GM12878 (cell line): ENCODE data around the gene TPM4. TPM values are rescaled to one million over a fixed set of nuclear protein-coding genes. Genes with fewer than 3 reads are reported as not detected.

Experiments
- ATAC-seq: fragments of 200-7000 bp; cut with Tn5 transposase; 3 replicates; pipeline ENCODE4 v1.9.1; 2020; ENCODE audit warnings: mild to moderate bottlenecking, moderate library complexity
- BruUV-seq: library from RNA; stranded (reverse); fragments of 400-500 nt; replicated peaks from 2 replicates; lab custom pipeline; 2021; lab: Mats Ljungman, UMichigan
- CTCF ChIA-PET: fragments of 300-600 bp; sonication (Branson Sonifier 250); formaldehyde crosslinking; extraction: SDS; loops from one replicate; lab custom pipeline; 2021; ENCODE audit warnings: inconsistent platforms; lab: Yijun Ruan, JAX
- POLR2A ChIA-PET: fragments of 350-600 bp; formaldehyde crosslinking; extraction: SDS; loops from one replicate; lab custom pipeline; 2021; ENCODE audit warnings: inconsistent platforms; lab: Charles Lee
- RAD21 ChIA-PET: fragments of 300-600 bp; sonication (Branson Sonifier 250); formaldehyde crosslinking; loops from one replicate; lab custom pipeline; 2023; ENCODE audit warnings: antibody characterized with exemption; ENCODE audit not compliant: unreplicated experiment; lab: Charles Lee
- SMC1A ChIA-PET: fragments of 300-600 bp; sonication (Branson Sonifier 250); formaldehyde crosslinking; loops from one replicate; lab custom pipeline; 2023; ENCODE audit not compliant: unreplicated experiment, uncharacterized antibody; lab: Charles Lee
- DNase-seq: peaks from one replicate; pipeline ENCODE4 v3.0.0-alpha.2; 2011; ENCODE audit warnings: low read depth, low spot score
- FAIRE-seq: peaks from 3 replicates; lab custom pipeline; 2011; peaks lifted over from hg19 to GRCh38; lab: Jason Lieb, UNC
- H2AFZ ChIP-seq: 2 replicates; pipeline ENCODE4 v1.6.0; 2011; ENCODE audit warnings: low read depth, low read length, control low read depth; ENCODE audit not compliant: control insufficient read depth
- H3K27ac ChIP-seq: 2 replicates; pipeline ENCODE4 v1.5.1; 2011; ENCODE audit warnings: control low read depth; ENCODE audit not compliant: control insufficient read depth, insufficient read depth
- H3K27me3 ChIP-seq, 2 experiments: replicated peaks in 1 of 2; 2 replicates each; pipeline versions ENCODE4 v1.6.0 to v1.6.1; 2011; ENCODE audit warnings: low read length in 1 of 2; ENCODE audit not compliant: control insufficient read depth in 2 of 2, insufficient read depth in 2 of 2
- H3K36me3 ChIP-seq, 2 experiments: 2 replicates each; pipeline ENCODE4 v1.5.1; 2011; ENCODE audit warnings: low read length in 1 of 2; ENCODE audit not compliant: control insufficient read depth in 2 of 2, insufficient read depth in 2 of 2
- H3K4me1 ChIP-seq: 2 replicates; pipeline ENCODE4 v1.6.1; 2011; ENCODE audit warnings: mild to moderate bottlenecking, low read length, moderate library complexity, mixed read lengths; ENCODE audit not compliant: control insufficient read depth, insufficient read depth
- H3K4me2 ChIP-seq: 2 replicates; pipeline ENCODE4 v1.6.0; 2011; ENCODE audit warnings: control low read depth; ENCODE audit not compliant: control insufficient read depth, insufficient read depth
- H3K4me3 ChIP-seq: fragments of 200-600 bp; sonication (generic); 2 replicates; pipeline ENCODE4 v1.5.1; 2016
- H3K79me2 ChIP-seq: 2 replicates; pipeline ENCODE4 v1.6.0; 2011; ENCODE audit warnings: low read length; ENCODE audit not compliant: control insufficient read depth, insufficient read depth
- H3K9ac ChIP-seq: 2 replicates; pipeline ENCODE4 v1.8.0; 2011; ENCODE audit warnings: low read length, control low read depth, mixed read lengths; ENCODE audit not compliant: control insufficient read depth, insufficient read depth
- H3K9me3 ChIP-seq: replicated peaks from 3 replicates; pipeline ENCODE4 v1.5.1; 2011; ENCODE audit warnings: mild to moderate bottlenecking, low read length; ENCODE audit not compliant: control insufficient read depth, insufficient read depth
- H4K20me1 ChIP-seq: 2 replicates; pipeline ENCODE4 v1.6.0; 2011; ENCODE audit not compliant: control insufficient read depth, insufficient read depth
- CHD4 ChIP-seq: fragments of 200-600 bp; sonication (generic); IDR thresholded peaks from 2 replicates; pipeline ENCODE4 v1.6.1; 2016; ENCODE audit warnings: mild to moderate bottlenecking
- HDAC2 ChIP-seq: fragments of 200-600 bp; sonication (generic); IDR thresholded peaks from 2 replicates; pipeline ENCODE4 v1.6.1; 2017
- RCOR1 ChIP-seq: conservative IDR thresholded peaks from 2 replicates; pipeline ENCODE4 v1.6.1; 2012; ENCODE audit warnings: low read depth, low read length, improper control_type of control experiment
- RUNX3 ChIP-seq: IDR thresholded peaks from 2 replicates; pipeline ENCODE4 v1.6.1; 2012; ENCODE audit warnings: low read length, inconsistent platforms
- ZNF217 ChIP-seq: fragments of 450-650 bp; IDR thresholded peaks from 2 replicates; pipeline ENCODE4 v1.6.1; 2017; ENCODE audit warnings: antibody characterized with exemption, mild to moderate bottlenecking
- WGBS: methylation state at CpG from one replicate; pipeline ENCODE4 v1.1.6; 2016; ENCODE audit warnings: low lambda C conversion rate; ENCODE audit not compliant: insufficient replicate concordance, insufficient coverage; ENCODE audit errors: missing lambda C conversion rate; 5-methylcytosine and 5-hydroxymethylcytosine counted together
- in situ Hi-C: fragments of 300-500 bp; cut with MboI; formaldehyde crosslinking; loops from 9 replicates; pipeline ENCODE4 v1.14.3; 2018; ENCODE audit warnings: mixed read lengths
- intact Hi-C: fragments of 100-400 bp; cut with micrococcal nuclease; formaldehyde crosslinking; loops from one replicate; pipeline ENCODE4 v1.14.2; 2022; ENCODE audit not compliant: unreplicated experiment
- polyA plus RNA-seq, 11 experiments: library from polyadenylated mRNA; depleted of rRNA in 4 of 11; unstranded in 6 of 11; stranded (reverse) in 5 of 11; fragments of >200 nt; fragmentation: Nextera tagmentation in 4 of 11; fragmentation: Illumina TruSeq in 1 of 11; extraction: Ambion mirVana in 4 of 11; extraction: Trizol in 1 of 11; gene quantifications; 1 replicate in 1 of 11; 2 replicates in 10 of 11; pipeline versions ENCODE4 v1.2.1 to v1.2.3, GENCODE V29; 2011 to 2016; ENCODE audit warnings: inconsistent platforms in 2 of 11, missing spikeins in 2 of 11, low read depth in 1 of 11
- total RNA-seq, 4 experiments: library from RNA; depleted of rRNA in 3 of 4; stranded (reverse); fragments of >200 nt in 3 of 4; fragmentation: Illumina TruSeq in 1 of 4; extraction: Trizol in 1 of 4; gene quantifications; 2 replicates each; pipeline versions ENCODE4 v1.2.1 to v1.2.3, GENCODE V29; 2013 to 2021
- TF ChIP-seq, protein P1 (sequence below): fragments of 450-650 bp; IDR thresholded peaks from 2 replicates; pipeline ENCODE4 v1.6.1; 2017; ENCODE audit warnings: mild to moderate bottlenecking, low read depth, inconsistent platforms; ENCODE audit not compliant: poor library complexity, severe bottlenecking
- TF ChIP-seq, protein P2 (sequence below): IDR thresholded peaks from 2 replicates; pipeline ENCODE4 v1.6.1; 2012; ENCODE audit warnings: low read depth, low read length, improper control_type of control experiment
- TF ChIP-seq, protein P3 (sequence below): IDR thresholded peaks from 2 replicates; pipeline ENCODE4 v1.6.1; 2011; ENCODE audit warnings: low read depth, mild to moderate bottlenecking, low read length, moderate library complexity, borderline replicate concordance; ENCODE audit errors: extremely low read depth
- TF ChIP-seq, protein P4 (sequence below): IDR thresholded peaks from 2 replicates; pipeline ENCODE4 v1.6.1; 2012; ENCODE audit warnings: improper control_type of control experiment, low read depth, low read length; ENCODE audit not compliant: insufficient replicate concordance
- TF ChIP-seq, protein P5 (sequence below): fragments of 450-650 bp; IDR thresholded peaks from 2 replicates; pipeline ENCODE4 v1.6.1; 2018; ENCODE audit warnings: mild to moderate bottlenecking, low read depth, moderate library complexity; ENCODE audit not compliant: partially characterized antibody

Gene TPM4
- total and polyA plus RNA-seq, 10 of the 15 experiments (the other 5 are each of a cell fraction or from before 2014, with no cell fraction given), result 183 to 620 (median 407) TPM

DNA sequence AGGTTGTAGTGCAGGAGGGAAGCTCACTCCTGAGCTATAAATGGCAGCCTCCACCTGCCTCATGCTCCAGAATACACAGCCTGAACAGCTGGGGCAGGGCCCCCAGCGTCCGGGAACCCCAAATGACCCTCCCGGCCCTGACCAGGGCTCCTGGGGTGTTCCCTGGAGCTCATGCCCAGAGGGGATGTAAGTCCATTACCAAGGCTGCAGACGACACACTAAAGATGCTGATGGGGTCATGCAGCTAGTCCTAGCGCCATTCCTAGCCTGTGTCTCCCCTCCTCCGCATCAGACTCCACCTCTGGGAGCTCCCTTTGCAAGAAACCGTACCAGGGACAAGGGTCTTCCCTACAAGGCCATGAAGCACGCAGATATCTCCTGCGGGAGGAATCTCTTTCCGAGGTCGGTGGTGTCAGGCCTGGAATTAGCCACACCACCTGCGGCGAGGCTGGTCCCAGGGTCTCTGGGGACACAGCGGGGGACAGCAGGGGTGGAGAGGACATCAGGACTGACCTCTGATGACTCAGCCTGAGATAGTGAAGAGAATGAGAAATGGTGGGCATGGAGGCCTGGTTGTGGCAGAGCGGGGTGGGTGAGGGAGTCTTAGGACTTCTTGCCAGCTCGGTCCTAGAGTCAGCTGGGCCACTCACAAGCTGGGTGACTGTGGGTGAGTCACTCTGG is 11.9 kb upstream of the TPM4 start:
- SMC1A ChIA-PET, result interaction anchor here (1.1 to 2.8 kb wide), 5 partner anchors 10 to 52 kb away, joined by 3 to 12 read pairs (median 3); no protein-coding TSS in a partner anchor
- TF ChIP-seq CHD4 (no peak), RUNX3 (no peak), RCOR1 (no peak), ZNF217 (no peak), HDAC2 (no peak)
- TF ChIP-seq, protein P1, sequence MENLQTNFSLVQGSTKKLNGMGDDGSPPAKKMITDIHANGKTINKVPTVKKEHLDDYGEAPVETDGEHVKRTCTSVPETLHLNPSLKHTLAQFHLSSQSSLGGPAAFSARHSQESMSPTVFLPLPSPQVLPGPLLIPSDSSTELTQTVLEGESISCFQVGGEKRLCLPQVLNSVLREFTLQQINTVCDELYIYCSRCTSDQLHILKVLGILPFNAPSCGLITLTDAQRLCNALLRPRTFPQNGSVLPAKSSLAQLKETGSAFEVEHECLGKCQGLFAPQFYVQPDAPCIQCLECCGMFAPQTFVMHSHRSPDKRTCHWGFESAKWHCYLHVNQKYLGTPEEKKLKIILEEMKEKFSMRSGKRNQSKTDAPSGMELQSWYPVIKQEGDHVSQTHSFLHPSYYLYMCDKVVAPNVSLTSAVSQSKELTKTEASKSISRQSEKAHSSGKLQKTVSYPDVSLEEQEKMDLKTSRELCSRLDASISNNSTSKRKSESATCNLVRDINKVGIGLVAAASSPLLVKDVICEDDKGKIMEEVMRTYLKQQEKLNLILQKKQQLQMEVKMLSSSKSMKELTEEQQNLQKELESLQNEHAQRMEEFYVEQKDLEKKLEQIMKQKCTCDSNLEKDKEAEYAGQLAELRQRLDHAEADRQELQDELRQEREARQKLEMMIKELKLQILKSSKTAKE, result no peak
- TF ChIP-seq, protein P2, sequence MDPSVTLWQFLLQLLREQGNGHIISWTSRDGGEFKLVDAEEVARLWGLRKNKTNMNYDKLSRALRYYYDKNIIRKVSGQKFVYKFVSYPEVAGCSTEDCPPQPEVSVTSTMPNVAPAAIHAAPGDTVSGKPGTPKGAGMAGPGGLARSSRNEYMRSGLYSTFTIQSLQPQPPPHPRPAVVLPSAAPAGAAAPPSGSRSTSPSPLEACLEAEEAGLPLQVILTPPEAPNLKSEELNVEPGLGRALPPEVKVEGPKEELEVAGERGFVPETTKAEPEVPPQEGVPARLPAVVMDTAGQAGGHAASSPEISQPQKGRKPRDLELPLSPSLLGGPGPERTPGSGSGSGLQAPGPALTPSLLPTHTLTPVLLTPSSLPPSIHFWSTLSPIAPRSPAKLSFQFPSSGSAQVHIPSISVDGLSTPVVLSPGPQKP, result no peak
- TF ChIP-seq, protein P3, sequence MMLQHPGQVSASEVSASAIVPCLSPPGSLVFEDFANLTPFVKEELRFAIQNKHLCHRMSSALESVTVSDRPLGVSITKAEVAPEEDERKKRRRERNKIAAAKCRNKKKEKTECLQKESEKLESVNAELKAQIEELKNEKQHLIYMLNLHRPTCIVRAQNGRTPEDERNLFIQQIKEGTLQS, result no peak
- TF ChIP-seq, protein P4, sequence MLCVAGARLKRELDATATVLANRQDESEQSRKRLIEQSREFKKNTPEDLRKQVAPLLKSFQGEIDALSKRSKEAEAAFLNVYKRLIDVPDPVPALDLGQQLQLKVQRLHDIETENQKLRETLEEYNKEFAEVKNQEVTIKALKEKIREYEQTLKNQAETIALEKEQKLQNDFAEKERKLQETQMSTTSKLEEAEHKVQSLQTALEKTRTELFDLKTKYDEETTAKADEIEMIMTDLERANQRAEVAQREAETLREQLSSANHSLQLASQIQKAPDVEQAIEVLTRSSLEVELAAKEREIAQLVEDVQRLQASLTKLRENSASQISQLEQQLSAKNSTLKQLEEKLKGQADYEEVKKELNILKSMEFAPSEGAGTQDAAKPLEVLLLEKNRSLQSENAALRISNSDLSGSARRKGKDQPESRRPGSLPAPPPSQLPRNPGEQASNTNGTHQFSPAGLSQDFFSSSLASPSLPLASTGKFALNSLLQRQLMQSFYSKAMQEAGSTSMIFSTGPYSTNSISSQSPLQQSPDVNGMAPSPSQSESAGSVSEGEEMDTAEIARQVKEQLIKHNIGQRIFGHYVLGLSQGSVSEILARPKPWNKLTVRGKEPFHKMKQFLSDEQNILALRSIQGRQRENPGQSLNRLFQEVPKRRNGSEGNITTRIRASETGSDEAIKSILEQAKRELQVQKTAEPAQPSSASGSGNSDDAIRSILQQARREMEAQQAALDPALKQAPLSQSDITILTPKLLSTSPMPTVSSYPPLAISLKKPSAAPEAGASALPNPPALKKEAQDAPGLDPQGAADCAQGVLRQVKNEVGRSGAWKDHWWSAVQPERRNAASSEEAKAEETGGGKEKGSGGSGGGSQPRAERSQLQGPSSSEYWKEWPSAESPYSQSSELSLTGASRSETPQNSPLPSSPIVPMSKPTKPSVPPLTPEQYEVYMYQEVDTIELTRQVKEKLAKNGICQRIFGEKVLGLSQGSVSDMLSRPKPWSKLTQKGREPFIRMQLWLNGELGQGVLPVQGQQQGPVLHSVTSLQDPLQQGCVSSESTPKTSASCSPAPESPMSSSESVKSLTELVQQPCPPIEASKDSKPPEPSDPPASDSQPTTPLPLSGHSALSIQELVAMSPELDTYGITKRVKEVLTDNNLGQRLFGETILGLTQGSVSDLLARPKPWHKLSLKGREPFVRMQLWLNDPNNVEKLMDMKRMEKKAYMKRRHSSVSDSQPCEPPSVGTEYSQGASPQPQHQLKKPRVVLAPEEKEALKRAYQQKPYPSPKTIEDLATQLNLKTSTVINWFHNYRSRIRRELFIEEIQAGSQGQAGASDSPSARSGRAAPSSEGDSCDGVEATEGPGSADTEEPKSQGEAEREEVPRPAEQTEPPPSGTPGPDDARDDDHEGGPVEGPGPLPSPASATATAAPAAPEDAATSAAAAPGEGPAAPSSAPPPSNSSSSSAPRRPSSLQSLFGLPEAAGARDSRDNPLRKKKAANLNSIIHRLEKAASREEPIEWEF, result no peak
- TF ChIP-seq, protein P5, sequence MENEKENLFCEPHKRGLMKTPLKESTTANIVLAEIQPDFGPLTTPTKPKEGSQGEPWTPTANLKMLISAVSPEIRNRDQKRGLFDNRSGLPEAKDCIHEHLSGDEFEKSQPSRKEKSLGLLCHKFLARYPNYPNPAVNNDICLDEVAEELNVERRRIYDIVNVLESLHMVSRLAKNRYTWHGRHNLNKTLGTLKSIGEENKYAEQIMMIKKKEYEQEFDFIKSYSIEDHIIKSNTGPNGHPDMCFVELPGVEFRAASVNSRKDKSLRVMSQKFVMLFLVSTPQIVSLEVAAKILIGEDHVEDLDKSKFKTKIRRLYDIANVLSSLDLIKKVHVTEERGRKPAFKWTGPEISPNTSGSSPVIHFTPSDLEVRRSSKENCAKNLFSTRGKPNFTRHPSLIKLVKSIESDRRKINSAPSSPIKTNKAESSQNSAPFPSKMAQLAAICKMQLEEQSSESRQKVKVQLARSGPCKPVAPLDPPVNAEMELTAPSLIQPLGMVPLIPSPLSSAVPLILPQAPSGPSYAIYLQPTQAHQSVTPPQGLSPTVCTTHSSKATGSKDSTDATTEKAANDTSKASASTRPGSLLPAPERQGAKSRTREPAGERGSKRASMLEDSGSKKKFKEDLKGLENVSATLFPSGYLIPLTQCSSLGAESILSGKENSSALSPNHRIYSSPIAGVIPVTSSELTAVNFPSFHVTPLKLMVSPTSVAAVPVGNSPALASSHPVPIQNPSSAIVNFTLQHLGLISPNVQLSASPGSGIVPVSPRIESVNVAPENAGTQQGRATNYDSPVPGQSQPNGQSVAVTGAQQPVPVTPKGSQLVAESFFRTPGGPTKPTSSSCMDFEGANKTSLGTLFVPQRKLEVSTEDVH, result no peak

More for the DNA sequence above, 11.9 kb upstream of the TPM4 start:
- Histone ChIP-seq H3K4me2 (no peak overlapping the region), H2AFZ (no peak overlapping the region), H3K36me3 (no peaks in the 10 kb centered on the region), H3K9me3 (peaks cover 2% of the 10 kb centered on the region; the same call in 2 of the 3 replicates), H3K4me3 (no peak overlapping the region), H3K4me1 (peaks cover 6% of the 10 kb centered on the region; the same call in 1 of the 2 replicates), H3K27me3 (no peaks in the 10 kb centered on the region), H4K20me1 (no peaks in the 10 kb centered on the region), H3K27ac (no peak overlapping the region), H3K79me2 (no peaks in the 10 kb centered on the region), H3K9ac (no peak overlapping the region)
- in situ Hi-C loops, result no loop called here
- no TSS peak for BruUV-seq
- CTCF ChIA-PET, result interaction anchor here (1.0 to 5.8 kb wide), 11 partner anchors 10 to 120 kb away, joined by 4 to 45 read pairs (median 6); partner anchors contain the start of genes FAM32A, HSH2D, RAB8A and TPM4
- no peak for DNase-seq
- POLR2A ChIA-PET, result interaction anchor here (1.2 kb wide), 1 partner anchor 47 kb away, joined by 4 read pairs; no protein-coding TSS in a partner anchor
- RAD21 ChIA-PET, result interaction anchor here (1.0 to 2.4 kb wide), 4 partner anchors 23 to 121 kb away, joined by 4 to 14 read pairs (median 6); partner anchors contain the start of gene FAM32A
- no peak for FAIRE-seq
- no peak for ATAC-seq
- intact Hi-C loops, result no loop called here
- WGBS, result 64% methylated on average over 16 of the region's 16 CpGs
